ENCODE data around the gene HOXC11. TPM values are rescaled to one million over a fixed set of nuclear protein-coding genes. Genes with fewer than 3 reads are reported as not detected.

Gene HOXC11
- total RNA-seq, 4 donors from 2014 or later = 0.20 to 0.63 (median 0.60) TPM; not detected in 1

GRCh38 chr12:54025499-54026405 is 52.8 kb downstream of the HOXC11 start:
- peaks cover 0 to 7% (median 0%) of the 10 kb centered on the region in 3 donors for H3K36me3 ChIP-seq
- no peak for TF ChIP-seq EP300 (IDR thresholded peaks at IDR 0.05)
- TF ChIP-seq POLR2A (IDR thresholded peaks at IDR 0.05) = no peak
- no peak for TF ChIP-seq CTCF (IDR thresholded peaks at IDR 0.05)
- no peaks in the 10 kb centered on the region for H3K9me3 ChIP-seq
- 20% methylated on average over 7 of the region's 7 CpGs for WGBS, 2 donors
- peaks cover 0 to 41% of the 10 kb centered on the region in 2 donors for H3K27me3 ChIP-seq
- H3K27ac ChIP-seq = peak overlapping the region; percentile 59 to 99 (median 84)
- H3K4me3 ChIP-seq = peak overlapping the region in 2 of 4 donors; percentile 13 to 29
- no peak for DNase-seq (ENCODE audit: low spot score in 2 of 2)
- H3K4me1 ChIP-seq = peaks cover 0 to 100% (median 39%) of the 10 kb centered on the region in 4 donors

- Histone ChIP-seq H3K27me3 (peaks cover 0 to 45% of the 10 kb centered on the region in 2 donors), H3K4me1 (peaks cover 0 to 100% (median 35%) of the 10 kb centered on the region in 4 donors), H3K4me3 (peak overlapping the region in 1 of 4 donors; percentile 10), H3K9me3 (no peaks in the 10 kb centered on the region), H3K27ac (peak overlapping the region; percentile 59 to 99 (median 84)), H3K36me3 (peaks cover 0 to 7% (median 0%) of the 10 kb centered on the region in 3 donors)
- DNase-seq (ENCODE audit: low spot score in 2 of 2) = no peak
- 28 to 34% methylated on average over 22 of the region's 22 CpGs for WGBS, 2 donors
- TF ChIP-seq POLR2A (IDR thresholded peaks at IDR 0.05) (no peak), EP300 (IDR thresholded peaks at IDR 0.05) (no peak), CTCF (IDR thresholded peaks at IDR 0.05) (no peak)
These were observed 53.9 kb downstream of the HOXC11 start for GRCh38 chr12:54026640-54027441.

Small RNAs within 50 kb of the gene (small RNA-seq; reads per million reads assigned to genes)
- not detected for gene AC012531.3
- not detected for gene AC012531.4
- gene MIR196A2 = 27.1 reads per million, percentile 93 among the genes with 10 or more reads in this experiment
- not detected for gene RF01905
- gene RF01906 = not detected

Other genes with a start within 250 kb of the HOXC11 start
- gene CALCOCO1, start 245.7 kb upstream of the HOXC11 start, total RNA-seq = 100 to 1,000 TPM; 226 to 383 (median 285) TPM
- not detected for gene CISTR, start 221.1 kb upstream of the HOXC11 start, total RNA-seq
- gene HOXC13, start 34.3 kb upstream of the HOXC11 start, total RNA-seq = not detected
- gene HOXC12, start 18.2 kb upstream of the HOXC11 start, total RNA-seq = 1 to 10 TPM in 1 of 4 donors, under 1 TPM in 1, not detected in 2; 0.22 to 1.4 TPM
- gene HOTAIR, start 1.8 kb downstream of the HOXC11 start, total RNA-seq = under 1 TPM in 3 of 4 donors, not detected in 1; 0.20 to 0.42 (median 0.30) TPM
- gene HOXC10, start 12.0 kb downstream of the HOXC11 start, total RNA-seq = 1 to 10 TPM; 1.7 to 6.1 (median 2.5) TPM
- 10 to 100 TPM in 1 of 4 donors, 1 to 10 TPM in 3; 4.4 to 10.5 (median 7.9) TPM for gene HOXC9, start 27.0 kb downstream of the HOXC11 start, total RNA-seq
- 1 to 10 TPM in 3 of 4 donors, under 1 TPM in 1; 0.98 to 2.3 (median 2.0) TPM for gene HOXC8, start 35.9 kb downstream of the HOXC11 start, total RNA-seq
- gene HOXC6, start 55.3 kb downstream of the HOXC11 start, total RNA-seq = 10 to 100 TPM in 1 of 4 donors, 1 to 10 TPM in 3; 3.6 to 17.3 (median 7.2) TPM
- gene HOXC5, start 59.9 kb downstream of the HOXC11 start, total RNA-seq = 1 to 10 TPM; 1.4 to 2.7 (median 1.7) TPM
- 1 to 10 TPM; 2.7 to 8.1 (median 4.1) TPM for gene HOXC4, start 80.7 kb downstream of the HOXC11 start, total RNA-seq
- gene SMUG1, start 215.9 kb downstream of the HOXC11 start, total RNA-seq = 10 to 100 TPM; 31.5 to 55.5 (median 36.3) TPM

Data from tibial nerve (tissue), 4 donors.